ENCODE data around the gene MAEA. TPM values are rescaled to one million over a fixed set of nuclear protein-coding genes. Genes with fewer than 3 reads are reported as not detected.

The MAEA gene
- total RNA-seq, 4 donors from 2014 or later: 33.1 to 60.1 (median 50.5) TPM

DNA sequence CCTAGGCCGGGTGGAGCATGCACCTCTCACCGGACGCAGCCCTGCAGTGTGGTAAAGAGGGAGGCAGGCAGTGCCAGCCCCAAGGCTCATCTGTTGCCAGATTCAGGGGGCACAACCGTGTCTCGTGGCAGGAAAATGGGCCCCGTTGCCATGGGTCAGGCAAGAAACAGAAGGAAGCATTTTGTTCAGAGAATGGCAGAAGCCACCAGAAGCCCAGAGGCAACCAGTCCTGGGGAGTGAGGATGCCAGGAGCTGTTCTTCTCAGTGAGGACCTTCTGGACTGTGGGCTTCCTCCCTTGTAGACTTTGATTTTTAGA is 44.8 kb downstream of the MAEA start:
- TF ChIP-seq, protein P1, sequence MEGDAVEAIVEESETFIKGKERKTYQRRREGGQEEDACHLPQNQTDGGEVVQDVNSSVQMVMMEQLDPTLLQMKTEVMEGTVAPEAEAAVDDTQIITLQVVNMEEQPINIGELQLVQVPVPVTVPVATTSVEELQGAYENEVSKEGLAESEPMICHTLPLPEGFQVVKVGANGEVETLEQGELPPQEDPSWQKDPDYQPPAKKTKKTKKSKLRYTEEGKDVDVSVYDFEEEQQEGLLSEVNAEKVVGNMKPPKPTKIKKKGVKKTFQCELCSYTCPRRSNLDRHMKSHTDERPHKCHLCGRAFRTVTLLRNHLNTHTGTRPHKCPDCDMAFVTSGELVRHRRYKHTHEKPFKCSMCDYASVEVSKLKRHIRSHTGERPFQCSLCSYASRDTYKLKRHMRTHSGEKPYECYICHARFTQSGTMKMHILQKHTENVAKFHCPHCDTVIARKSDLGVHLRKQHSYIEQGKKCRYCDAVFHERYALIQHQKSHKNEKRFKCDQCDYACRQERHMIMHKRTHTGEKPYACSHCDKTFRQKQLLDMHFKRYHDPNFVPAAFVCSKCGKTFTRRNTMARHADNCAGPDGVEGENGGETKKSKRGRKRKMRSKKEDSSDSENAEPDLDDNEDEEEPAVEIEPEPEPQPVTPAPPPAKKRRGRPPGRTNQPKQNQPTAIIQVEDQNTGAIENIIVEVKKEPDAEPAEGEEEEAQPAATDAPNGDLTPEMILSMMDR (IDR thresholded peaks at IDR 0.05; ENCODE audit: low read depth): no peak

DNA sequence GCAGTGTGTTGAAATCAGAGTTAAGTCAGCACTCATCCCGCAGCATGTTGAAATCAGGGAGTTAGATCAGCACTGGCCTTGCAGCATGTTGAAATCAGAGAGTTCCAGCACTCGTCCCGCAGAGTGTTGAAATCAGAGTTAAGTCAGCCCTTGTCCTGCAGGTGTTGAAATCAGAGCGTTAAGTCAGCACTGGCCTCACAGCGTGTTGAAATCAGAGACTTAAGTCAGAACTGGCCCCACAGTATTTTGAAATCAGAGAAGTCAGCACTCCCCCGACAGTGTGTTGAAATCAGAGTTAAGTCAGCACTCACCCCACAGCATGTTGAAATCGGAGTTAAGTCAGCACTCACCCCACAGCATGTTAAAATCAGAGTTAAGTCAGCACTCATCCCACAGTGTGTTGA is 46.4 kb downstream of the MAEA start:
- TF ChIP-seq, protein P1 (IDR thresholded peaks at IDR 0.05; ENCODE audit: low read depth): no peak

DNA sequence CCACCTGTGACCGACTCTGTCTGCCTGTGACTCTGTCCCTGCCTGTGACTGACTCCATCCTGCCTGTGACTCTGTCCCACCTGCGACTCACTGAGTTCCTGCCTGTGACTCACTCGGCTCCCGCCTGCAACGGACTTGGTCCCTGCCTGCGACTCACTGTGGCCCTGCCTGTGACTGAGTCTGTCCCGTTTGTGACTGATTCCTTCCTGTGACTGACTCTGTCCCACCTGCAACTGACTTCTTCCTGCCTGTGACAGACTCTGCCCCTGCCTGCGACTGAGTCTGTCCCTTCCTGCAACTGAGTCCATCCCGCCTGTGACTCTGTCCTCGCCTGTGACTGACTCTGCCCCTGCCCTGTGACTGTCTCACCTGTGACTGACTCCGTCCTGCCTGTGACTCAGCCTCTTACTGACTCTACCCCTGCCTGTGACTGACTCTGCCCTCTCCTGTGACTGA is 47.7 kb downstream of the MAEA start:
- TF ChIP-seq, protein P1 (IDR thresholded peaks at IDR 0.05; ENCODE audit: low read depth): no peak

DNA sequence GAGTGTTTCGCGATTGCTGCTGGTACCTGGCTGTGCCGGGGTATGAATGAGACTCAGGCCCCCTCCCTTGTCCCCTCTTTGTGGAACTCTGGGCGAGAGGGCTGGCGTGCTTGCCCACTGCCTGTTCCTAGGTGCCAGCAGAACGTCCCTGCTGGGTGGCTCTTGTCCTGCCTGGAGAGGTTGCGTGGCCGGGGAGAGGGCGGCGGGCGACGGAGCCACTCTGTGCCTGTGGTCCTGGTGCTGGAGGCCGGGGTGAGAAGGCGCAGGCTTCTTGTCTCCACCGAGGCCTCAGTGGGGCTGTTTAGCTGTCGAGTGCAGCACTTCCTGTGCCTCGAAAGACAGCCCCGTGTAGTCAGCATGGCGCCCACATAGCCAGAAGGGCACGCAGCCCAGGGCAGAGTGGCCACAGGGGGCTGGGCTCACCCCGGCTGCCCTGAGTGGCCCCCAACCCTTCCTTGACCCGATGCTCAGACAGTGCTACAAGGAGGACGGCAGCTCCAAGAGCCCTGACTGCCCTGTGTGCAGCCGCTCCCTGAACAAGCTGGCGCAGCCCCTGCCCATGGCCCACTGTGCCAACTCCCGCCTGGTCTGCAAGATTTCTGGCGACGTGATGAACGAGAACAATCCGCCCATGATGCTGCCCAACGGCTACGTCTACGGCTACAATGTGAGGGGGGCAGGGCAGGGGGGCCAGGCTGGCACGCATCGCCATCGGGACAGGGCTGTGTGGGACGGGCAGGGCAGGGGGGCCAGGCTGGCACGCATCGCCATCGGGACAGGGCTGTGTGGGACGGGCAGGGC is 48.5 kb downstream of the MAEA start:
- TF ChIP-seq, protein P1 (IDR thresholded peaks at IDR 0.05; ENCODE audit: low read depth): no peak

DNA sequence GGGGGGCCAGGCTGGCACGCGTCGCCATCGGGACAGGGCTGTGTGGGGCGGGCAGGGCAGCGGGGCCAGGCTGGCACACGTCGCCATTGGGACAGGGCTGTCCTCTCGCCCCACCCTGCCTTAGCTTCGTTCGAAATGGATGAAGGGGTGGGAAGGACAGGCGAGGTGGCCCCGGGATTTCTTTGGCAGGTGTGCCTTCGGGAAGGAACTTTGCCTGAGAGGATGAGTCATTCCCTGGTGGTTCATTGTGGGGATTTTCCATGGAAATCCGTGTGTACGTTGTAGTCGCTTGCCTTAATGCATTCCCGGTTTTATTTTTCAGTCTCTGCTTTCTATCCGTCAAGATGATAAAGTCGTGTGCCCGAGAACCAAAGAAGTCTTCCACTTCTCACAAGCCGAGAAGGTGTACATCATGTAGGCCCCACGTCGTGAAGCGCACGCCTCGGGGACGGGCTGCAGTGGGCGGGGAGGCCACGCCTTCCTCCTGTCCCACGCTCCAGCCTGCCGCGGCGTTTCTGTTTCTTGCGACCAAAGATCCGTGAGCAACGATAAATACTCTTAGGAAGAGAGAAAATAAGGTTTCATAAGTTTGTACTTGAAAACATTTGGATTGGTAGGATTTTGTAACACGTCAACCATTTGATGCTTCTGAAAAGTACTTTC is 49.2 kb downstream of the MAEA start:
- TF ChIP-seq, protein P1 (IDR thresholded peaks at IDR 0.05; ENCODE audit: low read depth): no peak

- TF ChIP-seq, protein P1 (IDR thresholded peaks at IDR 0.05; ENCODE audit: low read depth): no peak
Measured at GRCh38 chr4:1339489-1339888, 49.8 kb downstream of the MAEA start.

DNA sequence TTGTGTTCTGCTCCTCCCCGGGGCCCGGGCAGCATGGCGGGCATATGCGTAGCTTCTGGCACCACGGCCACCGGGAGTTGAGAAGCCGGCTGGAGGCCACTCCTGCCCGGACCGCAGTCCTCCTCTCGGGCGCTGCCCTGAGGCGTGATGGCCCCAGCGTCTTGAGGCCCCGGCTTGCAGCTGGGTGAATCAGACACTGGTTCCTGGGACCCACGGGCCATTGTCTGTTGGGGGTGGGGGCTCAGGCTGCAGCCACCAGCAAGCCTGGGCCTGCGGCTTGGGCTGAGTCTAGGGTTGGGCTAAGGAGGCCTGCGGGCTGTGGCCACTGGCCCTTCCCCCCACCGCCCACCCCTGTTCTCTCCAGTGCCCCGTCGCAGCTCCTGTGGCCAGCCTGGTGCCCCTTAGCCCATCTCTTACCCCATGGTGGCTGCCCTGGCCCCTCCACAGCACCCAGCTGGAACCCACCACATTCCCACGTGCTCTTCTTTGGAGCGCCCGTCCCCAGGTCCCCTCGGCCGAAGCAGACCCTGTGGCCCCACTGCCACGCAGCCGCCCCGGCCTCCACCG is 50.6 kb downstream of the MAEA start:
- TF ChIP-seq, protein P1 (IDR thresholded peaks at IDR 0.05; ENCODE audit: low read depth): no peak
